ENCODE measurements around the gene DCUN1D2. TPM values are rescaled to one million over a fixed set of nuclear protein-coding genes. Genes with fewer than 3 reads are reported as not detected.

The DCUN1D2 gene
- total RNA-seq, 1 donor = 6.2 TPM

GRCh38 chr13:113414335-113414734, 76.2 kb downstream of the DCUN1D2 start:
- Histone ChIP-seq H3K4me1 (ENCODE audit: insufficient read depth, low read length) (peaks cover 7% of the 10 kb centered on the region), H3K4me3 (ENCODE audit: low read length) (no peak overlapping the region), H3K9me3 (ENCODE audit: low read depth, low read length) (no peaks in the 10 kb centered on the region), H3K27me3 (ENCODE audit: insufficient read depth, low read length) (no peaks in the 10 kb centered on the region)

- no peak overlapping the region for H3K4me3 ChIP-seq (ENCODE audit: low read length)
- H3K4me1 ChIP-seq (ENCODE audit: insufficient read depth, low read length) = peaks cover 7% of the 10 kb centered on the region
- H3K9me3 ChIP-seq (ENCODE audit: low read depth, low read length) = no peaks in the 10 kb centered on the region
- H3K27me3 ChIP-seq (ENCODE audit: insufficient read depth, low read length) = no peaks in the 10 kb centered on the region
Observed at GRCh38 chr13:113413898-113414282, 76.6 kb downstream of the DCUN1D2 start.

GRCh38 chr13:113413178-113413897, 77.2 kb downstream of the DCUN1D2 start:
- Histone ChIP-seq H3K9me3 (ENCODE audit: low read depth, low read length) (no peaks in the 10 kb centered on the region), H3K27me3 (ENCODE audit: insufficient read depth, low read length) (no peaks in the 10 kb centered on the region), H3K4me3 (ENCODE audit: low read length) (no peak overlapping the region), H3K4me1 (ENCODE audit: insufficient read depth, low read length) (peaks cover 7% of the 10 kb centered on the region)

- no peak overlapping the region for H3K4me3 ChIP-seq (ENCODE audit: low read length)
- no peaks in the 10 kb centered on the region for H3K27me3 ChIP-seq (ENCODE audit: insufficient read depth, low read length)
- no peaks in the 10 kb centered on the region for H3K9me3 ChIP-seq (ENCODE audit: low read depth, low read length)
- peaks cover 7% of the 10 kb centered on the region for H3K4me1 ChIP-seq (ENCODE audit: insufficient read depth, low read length)
Observed at GRCh38 chr13:113412440-113412839, 78.1 kb downstream of the DCUN1D2 start.

GRCh38 chr13:113411216-113412023, 79.1 kb downstream of the DCUN1D2 start:
- Histone ChIP-seq H3K9me3 (ENCODE audit: low read depth, low read length) (no peaks in the 10 kb centered on the region), H3K4me3 (ENCODE audit: low read length) (no peak overlapping the region), H3K27me3 (ENCODE audit: insufficient read depth, low read length) (no peaks in the 10 kb centered on the region), H3K4me1 (ENCODE audit: insufficient read depth, low read length) (peaks cover 7% of the 10 kb centered on the region)

GRCh38 chr13:113410472-113411201, 79.9 kb downstream of the DCUN1D2 start:
- peaks cover 7% of the 10 kb centered on the region for H3K4me1 ChIP-seq (ENCODE audit: insufficient read depth, low read length)
- no peaks in the 10 kb centered on the region for H3K27me3 ChIP-seq (ENCODE audit: insufficient read depth, low read length)
- H3K4me3 ChIP-seq (ENCODE audit: low read length) = no peak overlapping the region
- H3K9me3 ChIP-seq (ENCODE audit: low read depth, low read length) = no peaks in the 10 kb centered on the region

GRCh38 chr13:113408562-113408961, 81.9 kb downstream of the DCUN1D2 start:
- Histone ChIP-seq H3K9me3 (ENCODE audit: low read depth, low read length) (no peaks in the 10 kb centered on the region), H3K4me3 (ENCODE audit: low read length) (no peak overlapping the region), H3K27me3 (ENCODE audit: insufficient read depth, low read length) (no peaks in the 10 kb centered on the region), H3K4me1 (ENCODE audit: insufficient read depth, low read length) (peaks cover 7% of the 10 kb centered on the region)

- Histone ChIP-seq H3K4me3 (ENCODE audit: low read length) (no peak overlapping the region), H3K9me3 (ENCODE audit: low read depth, low read length) (no peaks in the 10 kb centered on the region), H3K27me3 (ENCODE audit: insufficient read depth, low read length) (no peaks in the 10 kb centered on the region), H3K4me1 (ENCODE audit: insufficient read depth, low read length) (peaks cover 7% of the 10 kb centered on the region)
Observed at GRCh38 chr13:113407531-113408393, 82.7 kb downstream of the DCUN1D2 start.

GRCh38 chr13:113407103-113407530, 83.4 kb downstream of the DCUN1D2 start:
- peaks cover 7% of the 10 kb centered on the region for H3K4me1 ChIP-seq (ENCODE audit: insufficient read depth, low read length)
- H3K4me3 ChIP-seq (ENCODE audit: low read length) = no peak overlapping the region
- no peaks in the 10 kb centered on the region for H3K27me3 ChIP-seq (ENCODE audit: insufficient read depth, low read length)
- no peaks in the 10 kb centered on the region for H3K9me3 ChIP-seq (ENCODE audit: low read depth, low read length)

- peaks cover 7% of the 10 kb centered on the region for H3K4me1 ChIP-seq (ENCODE audit: insufficient read depth, low read length)
- H3K4me3 ChIP-seq (ENCODE audit: low read length) = no peak overlapping the region
- H3K27me3 ChIP-seq (ENCODE audit: insufficient read depth, low read length) = no peaks in the 10 kb centered on the region
- no peaks in the 10 kb centered on the region for H3K9me3 ChIP-seq (ENCODE audit: low read depth, low read length)
Observed at GRCh38 chr13:113406321-113407102, 84.0 kb downstream of the DCUN1D2 start.

Other genes starting within 250 kb of the DCUN1D2 start
- gene LAMP1, start 193.5 kb downstream of the DCUN1D2 start, total RNA-seq = 87.1 TPM
- 1.3 TPM for gene GRTP1, start 126.6 kb downstream of the DCUN1D2 start, total RNA-seq
- 0.52 TPM for gene ADPRHL1, start 37.2 kb downstream of the DCUN1D2 start, total RNA-seq
- 20.3 TPM for gene TFDP1, start 94.0 kb upstream of the DCUN1D2 start, total RNA-seq
- gene ATP4B, start 167.5 kb upstream of the DCUN1D2 start, total RNA-seq = not detected
- gene GRK1, start 176.5 kb upstream of the DCUN1D2 start, total RNA-seq = not detected